CD14-positive monocyte (primary cell): Measurements from ENCODE around the gene HIPK1. TPM values are rescaled to one million over a fixed set of nuclear protein-coding genes. Genes with fewer than 3 reads are reported as not detected.

Experiments used
- DNase-seq, 3 donors: peaks; one replicate each; pipeline ENCODE4 v3.0.0-alpha.2; 2011 to 2022
- H2AFZ ChIP-seq: 2 replicates; pipeline ENCODE4 v1.6.0; 2012; ENCODE audit warnings: mild to moderate bottlenecking, low read depth, low read length, inconsistent platforms; ENCODE audit not compliant: insufficient read depth, poor library complexity, severe bottlenecking
- H3K27ac ChIP-seq, 2 donors: 1 replicate in 1 of 2; 2 replicates in 1 of 2; pipeline ENCODE4 v1.5.1; 2012 to 2013; ENCODE audit warnings: low read length in 2 of 2, control low read depth in 1 of 2, inconsistent platforms in 1 of 2, low read depth in 1 of 2, mild to moderate bottlenecking in 1 of 2
- H3K27me3 ChIP-seq, 2 donors: one replicate each; pipeline versions ENCODE4 v1.6.0 to v1.6.1; 2011 to 2013; ENCODE audit warnings: low read length in 2 of 2; ENCODE audit not compliant: control insufficient read depth in 2 of 2, insufficient read depth in 2 of 2
- H3K36me3 ChIP-seq, 2 donors: replicated peaks in 1 of 2; 1 replicate in 1 of 2; 2 replicates in 1 of 2; pipeline versions ENCODE4 v1.5.1 to v1.6.1; 2012 to 2013; ENCODE audit warnings: low read length in 2 of 2, control low read depth in 1 of 2, inconsistent platforms in 1 of 2, mild to moderate bottlenecking in 1 of 2; ENCODE audit not compliant: insufficient read depth in 2 of 2, control insufficient read depth in 1 of 2
- H3K4me1 ChIP-seq, 2 donors: 1 replicate in 1 of 2; 2 replicates in 1 of 2; pipeline versions ENCODE4 v1.5.1 to v1.6.1; 2012 to 2013; ENCODE audit warnings: low read length in 2 of 2, control low read depth in 1 of 2, inconsistent platforms in 1 of 2, mild to moderate bottlenecking in 1 of 2, moderate library complexity in 1 of 2; ENCODE audit not compliant: insufficient read depth in 2 of 2, control insufficient read depth in 1 of 2
- H3K4me2 ChIP-seq: replicated peaks from 2 replicates; pipeline ENCODE3; 2012; ENCODE audit warnings: low read length, moderate library complexity, mild to moderate bottlenecking; ENCODE audit not compliant: poor library complexity, severe bottlenecking; ENCODE audit errors: extremely low read depth
- H3K4me3 ChIP-seq, 3 experiments: fragments of 200-600 bp in 1 of 3; sonication (generic) in 1 of 3; replicated peaks in 1 of 3; 1 replicate in 2 of 3; 2 replicates in 1 of 3; pipeline ENCODE4 v1.5.1; 2011 to 2013; ENCODE audit warnings: low read length in 3 of 3, mild to moderate bottlenecking in 3 of 3, control low read depth in 2 of 3, low read depth in 2 of 3, inconsistent platforms in 1 of 3, moderate library complexity in 1 of 3
- H3K79me2 ChIP-seq: 2 replicates; pipeline ENCODE4 v1.6.0; 2012; ENCODE audit warnings: mild to moderate bottlenecking, control low read depth, inconsistent platforms, low read length, moderate library complexity; ENCODE audit not compliant: insufficient read depth
- H3K9ac ChIP-seq: 2 replicates; pipeline ENCODE4 v1.6.0; 2017; ENCODE audit warnings: low read length, mild to moderate bottlenecking; ENCODE audit not compliant: insufficient read depth, poor library complexity, severe bottlenecking
- H3K9me3 ChIP-seq, 2 donors: replicated peaks in 1 of 2; 1 replicate in 1 of 2; 2 replicates in 1 of 2; pipeline versions ENCODE4 v1.5.1 to v1.6.1; 2012 to 2013; ENCODE audit warnings: low read length in 2 of 2, control low read depth in 1 of 2; ENCODE audit not compliant: control insufficient read depth in 1 of 2, insufficient read depth in 1 of 2
- H4K20me1 ChIP-seq: 2 replicates; pipeline ENCODE4 v1.6.0; 2012; ENCODE audit warnings: mild to moderate bottlenecking, low read length, control low read depth, moderate library complexity; ENCODE audit not compliant: insufficient read depth
- H3K27ac Mint-ChIP-seq, 7 donors: one replicate each; pipeline ENCODE4 v1.8.0; 2020; ENCODE audit warnings: mild to moderate bottlenecking in 7 of 7, mixed read lengths in 7 of 7, moderate library complexity in 6 of 7, inconsistent platforms in 2 of 7
- H3K27me3 Mint-ChIP-seq, 3 donors: one replicate each; pipeline ENCODE4 v1.8.0; 2021 to 2022; ENCODE audit warnings: low read depth in 3 of 3, mild to moderate bottlenecking in 3 of 3, mixed read lengths in 3 of 3, moderate library complexity in 3 of 3, inconsistent platforms in 1 of 3
- H3K36me3 Mint-ChIP-seq, 2 donors: one replicate each; pipeline ENCODE4 v1.8.0; 2020; ENCODE audit warnings: mixed read lengths in 2 of 2, inconsistent platforms in 1 of 2, mild to moderate bottlenecking in 1 of 2
- H3K4me1 Mint-ChIP-seq: one replicate; pipeline ENCODE4 v1.8.0; 2020; ENCODE audit warnings: mild to moderate bottlenecking, mixed read lengths
- H3K4me3 Mint-ChIP-seq, 2 donors: one replicate each; pipeline ENCODE4 v1.8.0; 2020; ENCODE audit warnings: mild to moderate bottlenecking in 2 of 2, mixed read lengths in 2 of 2, moderate library complexity in 1 of 2
- H3K9me3 Mint-ChIP-seq, 7 donors: one replicate each; pipeline ENCODE4 v1.8.0; 2020 to 2022; ENCODE audit warnings: mixed read lengths in 7 of 7, mild to moderate bottlenecking in 6 of 7, moderate library complexity in 6 of 7, inconsistent platforms in 2 of 7
- WGBS: methylation state at CpG from one replicate; pipeline ENCODE4 v1.1.5; 2013; ENCODE audit warnings: missing lambda C conversion rate; ENCODE audit not compliant: insufficient coverage; 5-methylcytosine and 5-hydroxymethylcytosine counted together
- intact Hi-C, 2 donors: fragments of 100-400 bp; cut with micrococcal nuclease; formaldehyde crosslinking; loops; one replicate each; pipeline versions ENCODE4 v1.15.0 to v1.15.1; 2023
- polyA plus RNA-seq, 3 donors: library from polyadenylated mRNA; depleted of rRNA in 1 of 3; unstranded in 2 of 3; stranded (reverse) in 1 of 3; fragments of 300-500 nt in 2 of 3; fragments of >200 nt in 1 of 3; fragmentation: Illumina TruSeq in 2 of 3; gene quantifications; 1 replicate in 2 of 3; 2 replicates in 1 of 3; pipeline ENCODE4 v1.2.3, GENCODE V29; 2012 to 2021
- TF ChIP-seq, protein P1 (sequence below): fragments of 200-600 bp; IDR thresholded peaks from one replicate; pipeline ENCODE4 v1.8.0; 2022; ENCODE audit warnings: antibody characterized with exemption, mild to moderate bottlenecking

HIPK1 gene
- polyA plus RNA-seq, 3 donors = 10.1 to 57.2 (median 14.8) TPM

DNA sequence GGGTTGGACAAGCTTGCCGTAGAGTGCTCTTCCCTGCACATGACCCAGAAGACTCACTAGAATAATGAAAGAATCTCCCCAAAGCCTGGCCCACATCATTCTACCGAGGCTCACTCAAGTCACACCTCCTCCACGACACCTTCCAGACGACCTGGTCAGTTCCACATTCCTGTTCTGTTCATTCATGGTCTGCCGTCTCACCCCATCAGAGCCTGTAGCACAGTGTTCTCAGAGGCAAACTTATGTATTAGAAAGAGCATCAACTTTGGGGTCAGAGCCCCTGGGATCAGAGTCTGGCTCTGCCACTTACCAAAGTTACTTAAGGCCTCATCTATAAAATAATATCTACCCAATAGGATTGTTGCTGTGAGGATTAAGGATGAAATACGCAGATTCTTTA, 57.7 kb downstream of the HIPK1 start:
- Mint-ChIP-seq H3K27me3 (peaks cover 11 to 17% (median 15%) of the 10 kb centered on the region in 3 donors), H3K9me3 (peaks cover 5 to 28% (median 18%) of the 10 kb centered on the region in 7 donors), H3K4me1 (peaks cover 27% of the 10 kb centered on the region), H3K36me3 (peaks cover 0 to 2% of the 10 kb centered on the region in 2 donors), H3K27ac (no peak overlapping the region), H3K4me3 (no peak overlapping the region)
- H3K4me2 ChIP-seq = no peak overlapping the region
- no peaks in the 10 kb centered on the region for H4K20me1 ChIP-seq
- H3K27ac ChIP-seq = no peak overlapping the region
- DNase-seq = no peak
- H3K9me3 ChIP-seq = peaks cover 6 to 26% of the 10 kb centered on the region in 2 donors
- TF ChIP-seq, protein P1, sequence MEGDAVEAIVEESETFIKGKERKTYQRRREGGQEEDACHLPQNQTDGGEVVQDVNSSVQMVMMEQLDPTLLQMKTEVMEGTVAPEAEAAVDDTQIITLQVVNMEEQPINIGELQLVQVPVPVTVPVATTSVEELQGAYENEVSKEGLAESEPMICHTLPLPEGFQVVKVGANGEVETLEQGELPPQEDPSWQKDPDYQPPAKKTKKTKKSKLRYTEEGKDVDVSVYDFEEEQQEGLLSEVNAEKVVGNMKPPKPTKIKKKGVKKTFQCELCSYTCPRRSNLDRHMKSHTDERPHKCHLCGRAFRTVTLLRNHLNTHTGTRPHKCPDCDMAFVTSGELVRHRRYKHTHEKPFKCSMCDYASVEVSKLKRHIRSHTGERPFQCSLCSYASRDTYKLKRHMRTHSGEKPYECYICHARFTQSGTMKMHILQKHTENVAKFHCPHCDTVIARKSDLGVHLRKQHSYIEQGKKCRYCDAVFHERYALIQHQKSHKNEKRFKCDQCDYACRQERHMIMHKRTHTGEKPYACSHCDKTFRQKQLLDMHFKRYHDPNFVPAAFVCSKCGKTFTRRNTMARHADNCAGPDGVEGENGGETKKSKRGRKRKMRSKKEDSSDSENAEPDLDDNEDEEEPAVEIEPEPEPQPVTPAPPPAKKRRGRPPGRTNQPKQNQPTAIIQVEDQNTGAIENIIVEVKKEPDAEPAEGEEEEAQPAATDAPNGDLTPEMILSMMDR = no peak
- peaks cover 15 to 16% of the 10 kb centered on the region in 2 donors for H3K4me1 ChIP-seq
- no peaks in the 10 kb centered on the region for H3K79me2 ChIP-seq
- no peaks in the 10 kb centered on the region for H3K27me3 ChIP-seq
- H3K9ac ChIP-seq = no peak overlapping the region
- H3K4me3 ChIP-seq = no peak overlapping the region
- H2AFZ ChIP-seq = no peak overlapping the region
- H3K36me3 ChIP-seq = no peaks in the 10 kb centered on the region
- intact Hi-C loops = no loop called here
- 79% methylated on average over 5 of the region's 6 CpGs for WGBS

DNA sequence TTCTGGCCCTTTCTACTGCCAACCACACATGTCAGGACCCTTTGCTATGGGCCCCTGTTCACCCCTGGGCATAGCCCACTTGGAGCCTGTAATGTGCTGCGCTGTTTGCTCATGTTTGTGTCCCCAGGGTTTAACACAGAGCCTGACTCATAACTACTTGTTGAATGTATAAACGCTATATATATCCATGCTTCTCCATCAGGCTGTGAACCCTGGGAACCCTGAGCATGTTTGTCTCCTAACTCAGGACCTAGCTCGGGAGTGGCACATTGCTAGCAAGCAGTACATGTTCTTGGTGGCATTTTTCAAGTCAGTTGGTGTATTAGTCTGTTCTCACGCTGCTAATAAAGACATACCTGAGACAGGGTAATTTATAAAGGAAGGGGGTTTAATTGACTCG, 58.1 kb downstream of the HIPK1 start:
- Mint-ChIP-seq H3K4me1 (peaks cover 23% of the 10 kb centered on the region), H3K4me3 (no peak overlapping the region), H3K27ac (no peak overlapping the region), H3K27me3 (peaks cover 11 to 17% (median 15%) of the 10 kb centered on the region in 3 donors), H3K9me3 (peaks cover 5 to 28% (median 18%) of the 10 kb centered on the region in 7 donors), H3K36me3 (peaks cover 0 to 2% of the 10 kb centered on the region in 2 donors)
- TF ChIP-seq, protein P1 = no peak
- H3K9me3 ChIP-seq = peaks cover 6 to 26% of the 10 kb centered on the region in 2 donors
- H3K27ac ChIP-seq = no peak overlapping the region
- no peaks in the 10 kb centered on the region for H3K27me3 ChIP-seq
- WGBS = 88% methylated on average over 3 of the region's 5 CpGs
- no peaks in the 10 kb centered on the region for H3K79me2 ChIP-seq
- H2AFZ ChIP-seq = no peak overlapping the region
- no peaks in the 10 kb centered on the region for H4K20me1 ChIP-seq
- no peak overlapping the region for H3K9ac ChIP-seq
- intact Hi-C loops = no loop called here
- DNase-seq = no peak
- H3K4me3 ChIP-seq = no peak overlapping the region
- no peak overlapping the region for H3K4me2 ChIP-seq
- peaks cover 11% of the 10 kb centered on the region in 2 donors for H3K4me1 ChIP-seq
- no peaks in the 10 kb centered on the region for H3K36me3 ChIP-seq
